ENCODE measurements around the gene CHST15. TPM values are rescaled to one million over a fixed set of nuclear protein-coding genes. Genes with fewer than 3 reads are reported as not detected.

CHST15 gene
- polyA plus RNA-seq, 1 experiment: 6.2 TPM

- H3K4me3 ChIP-seq (ENCODE audit: low read depth, low read length): no peak overlapping the region
- no peak for TF ChIP-seq CTCF (IDR thresholded peaks at IDR 0.05; ENCODE audit: insufficient read depth, low read depth, low read length)
- H3K36me3 ChIP-seq (ENCODE audit: control insufficient read depth, insufficient read depth, low read length): peaks cover 2% of the 10 kb centered on the region; the same call in 1 of the 2 replicates
- H3K27me3 ChIP-seq (ENCODE audit: control insufficient read depth, insufficient read depth, low read length): no peaks in the 10 kb centered on the region
- ChIA-PET POLR2A (no interaction called here), CTCF (interaction anchor here (1.0 kb wide), 1 partner anchor 13 kb away, joined by 5 read pairs; no protein-coding TSS in a partner anchor)
- no peak for DNase-seq (ENCODE audit: low read depth)
Measured at GRCh38 chr10:124008187-124008586, 85.2 kb downstream of the CHST15 start.

GRCh38 chr10:124007773-124008145, 85.6 kb downstream of the CHST15 start:
- no peak for DNase-seq (ENCODE audit: low read depth)
- Histone ChIP-seq H3K4me3 (ENCODE audit: low read depth, low read length) (no peak overlapping the region), H3K27me3 (ENCODE audit: control insufficient read depth, insufficient read depth, low read length) (no peaks in the 10 kb centered on the region), H3K36me3 (ENCODE audit: control insufficient read depth, insufficient read depth, low read length) (peaks cover 2% of the 10 kb centered on the region; the same call in 1 of the 2 replicates)
- CTCF ChIA-PET: no interaction called here
- POLR2A ChIA-PET: no interaction called here
- TF ChIP-seq CTCF (IDR thresholded peaks at IDR 0.05; ENCODE audit: insufficient read depth, low read depth, low read length): no peak

- peaks cover 2% of the 10 kb centered on the region; the same call in 1 of the 2 replicates for H3K36me3 ChIP-seq (ENCODE audit: control insufficient read depth, insufficient read depth, low read length)
- ChIA-PET CTCF (no interaction called here), POLR2A (no interaction called here)
- DNase-seq (ENCODE audit: low read depth): no peak
- H3K27me3 ChIP-seq (ENCODE audit: control insufficient read depth, insufficient read depth, low read length): no peaks in the 10 kb centered on the region
- no peak for TF ChIP-seq CTCF (IDR thresholded peaks at IDR 0.05; ENCODE audit: insufficient read depth, low read depth, low read length)
- H3K4me3 ChIP-seq (ENCODE audit: low read depth, low read length): no peak overlapping the region
Measured at GRCh38 chr10:124007102-124007772, 86.2 kb downstream of the CHST15 start.

- POLR2A ChIA-PET: no interaction called here
- no peak for DNase-seq (ENCODE audit: low read depth)
Measured at GRCh38 chr10:124006526-124006925, 86.9 kb downstream of the CHST15 start.

GRCh38 chr10:124005991-124006392, 87.4 kb downstream of the CHST15 start:
- CTCF ChIA-PET: no interaction called here

More at GRCh38 chr10:124006526-124006925, 86.9 kb downstream of the CHST15 start:
- CTCF ChIA-PET: no interaction called here
- no peak for TF ChIP-seq CTCF (IDR thresholded peaks at IDR 0.05; ENCODE audit: insufficient read depth, low read depth, low read length)
- Histone ChIP-seq H3K4me3 (ENCODE audit: low read depth, low read length) (no peak overlapping the region), H3K36me3 (ENCODE audit: control insufficient read depth, insufficient read depth, low read length) (peaks cover 2% of the 10 kb centered on the region; the same call in 1 of the 2 replicates), H3K27me3 (ENCODE audit: control insufficient read depth, insufficient read depth, low read length) (no peaks in the 10 kb centered on the region)

More at GRCh38 chr10:124005991-124006392, 87.4 kb downstream of the CHST15 start:
- H3K36me3 ChIP-seq (ENCODE audit: control insufficient read depth, insufficient read depth, low read length): peaks cover 3% of the 10 kb centered on the region
- POLR2A ChIA-PET: no interaction called here
- DNase-seq (ENCODE audit: low read depth): no peak
- TF ChIP-seq CTCF (IDR thresholded peaks at IDR 0.05; ENCODE audit: insufficient read depth, low read depth, low read length): no peak
- H3K27me3 ChIP-seq (ENCODE audit: control insufficient read depth, insufficient read depth, low read length): no peaks in the 10 kb centered on the region
- no peak overlapping the region for H3K4me3 ChIP-seq (ENCODE audit: low read depth, low read length)

All from BJ (cell line).